GM13977 (cell line): ENCODE data around the gene THADA.

ENCODE experiments used
- DNase-seq: peaks from one replicate; pipeline ENCODE4 v3.0.0; 2012; ENCODE audit warnings: low spot score
- CTCF ChIP-seq: IDR thresholded peaks from 2 replicates; pipeline ENCODE4 v1.5.1; 2012; ENCODE audit warnings: mild to moderate bottlenecking, control low read depth; ENCODE audit not compliant: insufficient read depth; ENCODE audit errors: extremely low read depth, missing control alignments
- in situ Hi-C: fragments of 300-500 bp; cut with MboI; formaldehyde crosslinking; loops from one replicate; pipeline ENCODE4 v1.12.0; 2022; ENCODE audit warnings: low sequenced_read_pairs, low pct_unique_long_range_greater_than_20kb, mixed read lengths, inconsistent platforms; ENCODE audit not compliant: unreplicated experiment

Gene THADA

GRCh38 chr2:43410055-43410604 lies 185.7 kb downstream of the THADA start:
- TF ChIP-seq CTCF = no peak
- no peak for DNase-seq
- in situ Hi-C loops = no loop called here

GRCh38 chr2:43408407-43409160 lies 187.3 kb downstream of the THADA start:
- in situ Hi-C loops = no loop called here
- no peak for TF ChIP-seq CTCF
- DNase-seq = peak; percentile 36

- in situ Hi-C loops = no loop called here
- no peak for DNase-seq
- no peak for TF ChIP-seq CTCF
Measured at GRCh38 chr2:43407935-43408334, 187.9 kb downstream of the THADA start.

- in situ Hi-C loops = no loop called here
- no peak for TF ChIP-seq CTCF
- DNase-seq = no peak
Measured at GRCh38 chr2:43406651-43407279, 189.1 kb downstream of the THADA start.

- TF ChIP-seq CTCF = no peak
- in situ Hi-C loops = no loop called here
- no peak for DNase-seq
Measured at GRCh38 chr2:43405829-43406228, 190.0 kb downstream of the THADA start.

GRCh38 chr2:43402452-43402937 lies 193.3 kb downstream of the THADA start:
- DNase-seq = no peak
- TF ChIP-seq CTCF = no peak
- in situ Hi-C loops = no loop called here
